Endodermal cell (in vitro differentiated cells): ENCODE data around the gene AIPL1. TPM values are rescaled to one million over a fixed set of nuclear protein-coding genes. Genes with fewer than 3 reads are reported as not detected.
A peak's percentile ranks its signal among the peaks of the same experiment; 100 is the strongest.

Experiments
- DNase-seq: peaks from one replicate; pipeline ENCODE4 v3.0.0-alpha.2; 2017
- H3K27ac ChIP-seq: 2 replicates; pipeline ENCODE4 v1.5.1; 2013; ENCODE audit warnings: mild to moderate bottlenecking, low read depth, low read length, moderate library complexity
- H3K27me3 ChIP-seq: 2 replicates; pipeline ENCODE4 v1.6.1; 2013; ENCODE audit warnings: mild to moderate bottlenecking, low read length, moderate library complexity; ENCODE audit not compliant: insufficient read depth, control insufficient read depth, poor library complexity, severe bottlenecking
- H3K36me3 ChIP-seq: 2 replicates; pipeline ENCODE4 v1.7.0; 2013; ENCODE audit warnings: mild to moderate bottlenecking, low read length, moderate library complexity; ENCODE audit not compliant: control insufficient read depth, insufficient read depth
- H3K4me1 ChIP-seq: one replicate; pipeline ENCODE4 v1.7.0; 2013; ENCODE audit warnings: low read length; ENCODE audit not compliant: control insufficient read depth, insufficient read depth
- H3K4me3 ChIP-seq: 2 replicates; pipeline ENCODE4 v1.5.1; 2013; ENCODE audit warnings: mild to moderate bottlenecking, low read length, moderate library complexity
- H3K9ac ChIP-seq: 2 replicates; pipeline ENCODE4 v1.6.1; 2013; ENCODE audit warnings: mild to moderate bottlenecking, low read length, moderate library complexity; ENCODE audit not compliant: poor library complexity, severe bottlenecking; ENCODE audit errors: extremely low read depth
- H3K9me3 ChIP-seq: 2 replicates; pipeline ENCODE4 v1.6.1; 2013; ENCODE audit warnings: mild to moderate bottlenecking, low read length, moderate library complexity; ENCODE audit not compliant: control insufficient read depth
- H3K27ac Mint-ChIP-seq: 2 replicates; pipeline ENCODE4 v1.8.0; 2020; ENCODE audit warnings: mixed read lengths
- H3K27me3 Mint-ChIP-seq: 2 replicates; pipeline ENCODE4 v1.8.0; 2021; ENCODE audit warnings: mild to moderate bottlenecking, mixed read lengths; ENCODE audit not compliant: insufficient read depth
- H3K36me3 Mint-ChIP-seq: 2 replicates; pipeline ENCODE4 v1.8.0; 2020; ENCODE audit warnings: low read depth, mixed read lengths
- H3K4me1 Mint-ChIP-seq: 2 replicates; pipeline ENCODE4 v1.8.0; 2020; ENCODE audit warnings: mixed read lengths
- H3K4me3 Mint-ChIP-seq: 2 replicates; pipeline ENCODE4 v1.8.0; 2020; ENCODE audit warnings: mild to moderate bottlenecking, moderate library complexity, mixed read lengths
- H3K9me3 Mint-ChIP-seq: 2 replicates; pipeline ENCODE4 v1.8.0; 2020; ENCODE audit warnings: mild to moderate bottlenecking, mixed read lengths
- CTCF ChIP-seq: fragments of 200-600 bp; sonication (generic); conservative IDR thresholded peaks from 2 replicates; pipeline ENCODE4 v1.5.0; 2021; ENCODE audit warnings: antibody characterized with exemption, mild to moderate bottlenecking
- WGBS, 2 experiments: methylation state at CpG; one replicate each; pipeline versions ENCODE4 v1.1.5 to v1.1.7; 2013; ENCODE audit warnings: missing lambda C conversion rate in 2 of 2, mixed read lengths in 1 of 2; ENCODE audit not compliant: insufficient coverage in 1 of 2, insufficient read length in 1 of 2; 5-methylcytosine and 5-hydroxymethylcytosine counted together
- total RNA-seq, 2 donors: library from RNA; stranded (reverse); fragmentation: NEBNext Ultra II Directional in 1 of 2; extraction: Animal tissue kit (Norgen Biotek cat#: 25700) in 1 of 2; gene quantifications; 2 replicates in 1 of 2; 3 replicates in 1 of 2; pipeline ENCODE4 v1.2.1, GENCODE V29; 2021

The AIPL1 gene
- total RNA-seq, 2 donors from 2014 or later = not detected

GRCh38 chr17:6402258-6402657, 32.7 kb downstream of the AIPL1 start:
- H3K9me3 Mint-ChIP-seq = no peaks in the 10 kb centered on the region
- no peak overlapping the region for H3K9ac ChIP-seq
- 87 to 93% methylated on average over 6 of the region's 6 CpGs for WGBS, 2 experiments
- no peak overlapping the region for H3K4me3 Mint-ChIP-seq
- H3K36me3 ChIP-seq = no peaks in the 10 kb centered on the region
- TF ChIP-seq CTCF = no peak
- no peaks in the 10 kb centered on the region for H3K36me3 Mint-ChIP-seq
- H3K27me3 ChIP-seq = peaks cover 3% of the 10 kb centered on the region
- no peak for DNase-seq
- no peak overlapping the region for H3K4me3 ChIP-seq
- no peaks in the 10 kb centered on the region for H3K9me3 ChIP-seq
- no peaks in the 10 kb centered on the region for H3K27me3 Mint-ChIP-seq
- no peak overlapping the region for H3K27ac Mint-ChIP-seq
- H3K27ac ChIP-seq = no peak overlapping the region
- H3K4me1 ChIP-seq = no peaks in the 10 kb centered on the region
- no peaks in the 10 kb centered on the region for H3K4me1 Mint-ChIP-seq

GRCh38 chr17:6398955-6399354, 36.0 kb downstream of the AIPL1 start:
- no peak overlapping the region for H3K4me3 ChIP-seq
- peaks cover under 1% of the 10 kb centered on the region for H3K4me1 Mint-ChIP-seq
- no peaks in the 10 kb centered on the region for H3K9me3 ChIP-seq
- no peak overlapping the region for H3K4me3 Mint-ChIP-seq
- peaks cover 3% of the 10 kb centered on the region for H3K27me3 ChIP-seq
- TF ChIP-seq CTCF = no peak
- H3K27me3 Mint-ChIP-seq = no peaks in the 10 kb centered on the region
- H3K36me3 ChIP-seq = no peaks in the 10 kb centered on the region
- no peak overlapping the region for H3K27ac Mint-ChIP-seq
- no peaks in the 10 kb centered on the region for H3K9me3 Mint-ChIP-seq
- no peaks in the 10 kb centered on the region for H3K36me3 Mint-ChIP-seq
- DNase-seq = no peak
- no peak overlapping the region for H3K9ac ChIP-seq
- 79% methylated on average over 2 of the region's 2 CpGs; no CpG with 5 or more reads in 1 of the 2 experiments for WGBS, 2 experiments
- no peak overlapping the region for H3K27ac ChIP-seq
- H3K4me1 ChIP-seq = no peaks in the 10 kb centered on the region

GRCh38 chr17:6394055-6394606, 40.8 kb downstream of the AIPL1 start:
- H3K4me1 ChIP-seq = no peaks in the 10 kb centered on the region
- peak; percentile 64 for DNase-seq
- 61 to 69% methylated on average over 6 to 8 of the region's 8 CpGs for WGBS, 2 experiments
- no peaks in the 10 kb centered on the region for H3K9me3 ChIP-seq
- H3K36me3 Mint-ChIP-seq = no peaks in the 10 kb centered on the region
- H3K4me3 ChIP-seq = no peak overlapping the region
- no peaks in the 10 kb centered on the region for H3K36me3 ChIP-seq
- no peak overlapping the region for H3K9ac ChIP-seq
- peak; percentile 52 for TF ChIP-seq CTCF
- H3K4me1 Mint-ChIP-seq = peaks cover 10% of the 10 kb centered on the region
- H3K9me3 Mint-ChIP-seq = no peaks in the 10 kb centered on the region
- no peak overlapping the region for H3K27ac Mint-ChIP-seq
- H3K27ac ChIP-seq = no peak overlapping the region
- H3K27me3 Mint-ChIP-seq = no peaks in the 10 kb centered on the region
- no peak overlapping the region for H3K4me3 Mint-ChIP-seq
- H3K27me3 ChIP-seq = no peaks in the 10 kb centered on the region
